ENCODE measurements around the gene CDCA4. TPM values are rescaled to one million over a fixed set of nuclear protein-coding genes. Genes with fewer than 3 reads are reported as not detected.

The CDCA4 gene
- total RNA-seq, 2 donors from 2014 or later: 12.3 to 17.6 TPM

GRCh38 chr14:104977681-104978653 is 42.9 kb downstream of the CDCA4 start, which contains the start of gene AHNAK2:
Gene AHNAK2, minus strand, starts transcription at chr14:104978374. Its CDS starts 137 bp downstream, at chr14:104978237.
- peaks cover 26% of the 10 kb centered on the region for H3K4me1 ChIP-seq (replicated peaks)
- H3K36me3 ChIP-seq: no peaks in the 10 kb centered on the region
- TF ChIP-seq CTCF (IDR thresholded peaks at IDR 0.05): no peak
- TF ChIP-seq POLR2A (IDR thresholded peaks at IDR 0.05): peak; percentile 53
- H3K27me3 ChIP-seq (replicated peaks; ENCODE audit: insufficient read depth): no peaks in the 10 kb centered on the region
- 3% methylated on average over 51 of the region's 111 CpGs for WGBS
- intact Hi-C loops (cut with DNase I): no loop called here
- peak within 1 kb of the TSS; percentile 34 to 45 for H3K4me3 ChIP-seq
- peak; percentile 75 for DNase-seq (ENCODE audit: low spot score)
- no peak within 1 kb of the TSS for H3K27ac ChIP-seq
- no peaks in the 10 kb centered on the region for H3K9me3 ChIP-seq

- intact Hi-C loops (cut with DNase I): no loop called here
- DNase-seq (ENCODE audit: low spot score): no peak
- H3K36me3 ChIP-seq: no peaks in the 10 kb centered on the region
- no peak for TF ChIP-seq POLR2AphosphoS5 (IDR thresholded peaks at IDR 0.05)
- TF ChIP-seq POLR2A (IDR thresholded peaks at IDR 0.05): no peak
- no peak for TF ChIP-seq CTCF (IDR thresholded peaks at IDR 0.05)
- no peaks in the 10 kb centered on the region for H3K9me3 ChIP-seq
- H3K27me3 ChIP-seq (replicated peaks; ENCODE audit: insufficient read depth): no peaks in the 10 kb centered on the region
- peaks cover 34% of the 10 kb centered on the region for H3K4me1 ChIP-seq (replicated peaks)
- peak overlapping the region in 1 of 2 donors; percentile 45 for H3K4me3 ChIP-seq
- WGBS: 48% methylated on average over 11 of the region's 11 CpGs
- no peak overlapping the region for H3K27ac ChIP-seq
Measured at GRCh38 chr14:104977008-104977680, 43.7 kb downstream of the CDCA4 start.

- H3K36me3 ChIP-seq: no peaks in the 10 kb centered on the region
- H3K27me3 ChIP-seq (replicated peaks; ENCODE audit: insufficient read depth): no peaks in the 10 kb centered on the region
- peak; percentile 94 to 98 (median 98) for TF ChIP-seq CTCF (IDR thresholded peaks at IDR 0.05)
- peak; percentile 17 for TF ChIP-seq POLR2A (IDR thresholded peaks at IDR 0.05)
- peak; percentile 50 for TF ChIP-seq POLR2AphosphoS5 (IDR thresholded peaks at IDR 0.05)
- H3K27ac ChIP-seq: no peak overlapping the region
- peaks cover 39% of the 10 kb centered on the region for H3K4me1 ChIP-seq (replicated peaks)
- WGBS: 40% methylated on average over 21 of the region's 21 CpGs
- DNase-seq (ENCODE audit: low spot score): peak; percentile 80
- intact Hi-C loops (cut with DNase I): loop anchor here (1.0 kb wide), 1 partner anchor 69 kb away; no protein-coding TSS in a partner anchor
- no peak overlapping the region for H3K4me3 ChIP-seq
- H3K9me3 ChIP-seq: no peaks in the 10 kb centered on the region
Measured at GRCh38 chr14:104976198-104977007, 44.5 kb downstream of the CDCA4 start.

GRCh38 chr14:104975481-104976197 is 45.2 kb downstream of the CDCA4 start:
- Histone ChIP-seq H3K27ac (no peak overlapping the region), H3K9me3 (no peaks in the 10 kb centered on the region), H3K27me3 (replicated peaks; ENCODE audit: insufficient read depth) (no peaks in the 10 kb centered on the region), H3K4me1 (replicated peaks) (peaks cover 39% of the 10 kb centered on the region), H3K36me3 (no peaks in the 10 kb centered on the region), H3K4me3 (no peak overlapping the region)
- DNase-seq (ENCODE audit: low spot score): no peak
- 72% methylated on average over 21 of the region's 21 CpGs for WGBS
- intact Hi-C loops (cut with DNase I): loop anchor here (1.0 kb wide), 1 partner anchor 70 kb away; no protein-coding TSS in a partner anchor
- TF ChIP-seq CTCF (IDR thresholded peaks at IDR 0.05): no peak
- TF ChIP-seq POLR2AphosphoS5 (IDR thresholded peaks at IDR 0.05): no peak
- TF ChIP-seq POLR2A (IDR thresholded peaks at IDR 0.05): no peak
